IMR-90 (cell line): Measurements from ENCODE around the gene ABO. TPM values are rescaled to one million over a fixed set of nuclear protein-coding genes. Genes with fewer than 3 reads are reported as not detected.

ENCODE experiments used
- ATAC-seq: fragments of 200-7000 bp; cut with Tn5 transposase; 2 replicates; pipeline ENCODE4 v1.9.1; 2020; ENCODE audit warnings: low read depth, mild to moderate bottlenecking, moderate library complexity
- BruUV-seq: library from RNA; stranded (reverse); fragments of 400-500 nt; replicated peaks from 2 replicates; lab custom pipeline; 2021; lab: Mats Ljungman, UMichigan
- CTCF ChIA-PET: fragments of 300-600 bp; formaldehyde crosslinking; extraction: SDS; loops from one replicate; lab custom pipeline; 2021; ENCODE audit warnings: antibody characterized with exemption; lab: Yijun Ruan, JAX
- POLR2A ChIA-PET: fragments of 300-600 bp; sonication (Branson Sonifier 250); formaldehyde crosslinking; loops from one replicate; lab custom pipeline; 2022; ENCODE audit warnings: antibody characterized with exemption; ENCODE audit not compliant: unreplicated experiment; lab: Charles Lee
- DNase-seq: peaks from one replicate; pipeline ENCODE4 v3.0.0; 2013
- H2AFZ ChIP-seq: replicated peaks from 2 replicates; pipeline ENCODE3; 2013; ENCODE audit warnings: low read length, mild to moderate bottlenecking; ENCODE audit not compliant: poor library complexity
- H2AK5ac ChIP-seq: 2 replicates; pipeline ENCODE4 v1.6.1; 2013; ENCODE audit warnings: low read depth, low read length, inconsistent platforms
- H2AK9ac ChIP-seq: replicated peaks from 2 replicates; pipeline ENCODE3; 2013; ENCODE audit warnings: mild to moderate bottlenecking, low read depth, low read length, moderate library complexity; ENCODE audit not compliant: poor library complexity
- H2BK120ac ChIP-seq: 2 replicates; pipeline ENCODE4 v1.6.1; 2013; ENCODE audit warnings: low read depth, low read length, inconsistent platforms
- H2BK15ac ChIP-seq: 3 replicates; pipeline ENCODE4 v1.6.1; 2013; ENCODE audit warnings: low read depth, low read length, inconsistent platforms
- H2BK20ac ChIP-seq: 2 replicates; pipeline ENCODE4 v1.6.1; 2013; ENCODE audit warnings: low read depth, mild to moderate bottlenecking, inconsistent platforms, low read length, moderate library complexity
- H2BK5ac ChIP-seq: 2 replicates; pipeline ENCODE4 v1.6.1; 2013; ENCODE audit warnings: mild to moderate bottlenecking, low read depth, low read length, inconsistent platforms; ENCODE audit not compliant: poor library complexity, severe bottlenecking
- H3K14ac ChIP-seq: replicated peaks from 2 replicates; pipeline ENCODE4 v1.6.1; 2013; ENCODE audit warnings: low read depth, low read length, inconsistent platforms
- H3K18ac ChIP-seq: 2 replicates; pipeline ENCODE4 v1.6.1; 2013; ENCODE audit warnings: low read depth, low read length, control low read depth
- H3K23ac ChIP-seq: 2 replicates; pipeline ENCODE4 v1.6.1; 2013; ENCODE audit warnings: low read depth, low read length, inconsistent platforms
- H3K27ac ChIP-seq: 2 replicates; pipeline ENCODE4 v1.5.1; 2013; ENCODE audit warnings: mild to moderate bottlenecking, control low read depth, low read length; ENCODE audit not compliant: insufficient read depth
- H3K27me3 ChIP-seq: 2 replicates; pipeline ENCODE4 v1.6.1; 2013; ENCODE audit warnings: low read length; ENCODE audit not compliant: control insufficient read depth, insufficient read depth
- H3K36me3 ChIP-seq: 2 replicates; pipeline ENCODE4 v1.6.1; 2013; ENCODE audit warnings: low read length, mixed read lengths; ENCODE audit not compliant: control insufficient read depth, insufficient read depth
- H3K4ac ChIP-seq: 2 replicates; pipeline ENCODE4 v1.6.1; 2013; ENCODE audit warnings: low read depth, low read length, inconsistent platforms
- H3K4me1 ChIP-seq: 2 replicates; pipeline ENCODE4 v1.6.1; 2013; ENCODE audit warnings: low read length, mixed read lengths; ENCODE audit not compliant: control insufficient read depth, insufficient read depth
- H3K4me2 ChIP-seq: 2 replicates; pipeline ENCODE4 v1.6.1; 2013; ENCODE audit warnings: low read depth, mild to moderate bottlenecking, control low read depth, low read length, moderate library complexity
- H3K4me3 ChIP-seq: 2 replicates; pipeline ENCODE4 v1.5.1; 2013; ENCODE audit warnings: low read depth, mild to moderate bottlenecking, control low read depth, low read length, moderate library complexity; ENCODE audit not compliant: insufficient read depth
- H3K56ac ChIP-seq: 2 replicates; pipeline ENCODE4 v1.6.1; 2013; ENCODE audit warnings: low read length, inconsistent platforms; ENCODE audit not compliant: insufficient read depth; ENCODE audit errors: extremely low read depth
- H3K79me1 ChIP-seq, 2 experiments: 2 replicates each; pipeline ENCODE4 v1.6.1; 2013; ENCODE audit warnings: low read length in 2 of 2, inconsistent platforms in 1 of 2, low read depth in 1 of 2
- H3K9ac ChIP-seq: 2 replicates; pipeline ENCODE4 v1.6.1; 2013; ENCODE audit warnings: low read depth, low read length, control low read depth
- H3K9me1 ChIP-seq: 2 replicates; pipeline ENCODE4 v1.6.1; 2013; ENCODE audit warnings: low read length, inconsistent platforms; ENCODE audit not compliant: insufficient read depth
- H3K9me3 ChIP-seq: 2 replicates; pipeline ENCODE4 v1.6.1; 2013; ENCODE audit warnings: low read length; ENCODE audit not compliant: control insufficient read depth, insufficient read depth
- H4K20me1 ChIP-seq: 2 replicates; pipeline ENCODE4 v1.6.1; 2013; ENCODE audit warnings: low read length, inconsistent platforms; ENCODE audit not compliant: insufficient read depth
- H4K5ac ChIP-seq: 2 replicates; pipeline ENCODE4 v1.6.1; 2013; ENCODE audit warnings: mild to moderate bottlenecking, low read depth, low read length, control low read depth
- H4K8ac ChIP-seq, 2 experiments: 2 replicates each; pipeline ENCODE4 v1.6.1; 2013; ENCODE audit warnings: low read depth in 2 of 2, low read length in 2 of 2, control low read depth in 1 of 2, inconsistent platforms in 1 of 2
- H4K91ac ChIP-seq: 2 replicates; pipeline ENCODE4 v1.6.1; 2013; ENCODE audit warnings: low read depth, low read length, inconsistent platforms; ENCODE audit not compliant: insufficient read depth
- RCOR1 ChIP-seq: IDR thresholded peaks from 2 replicates; pipeline ENCODE4 v1.6.1; 2012; ENCODE audit warnings: mild to moderate bottlenecking, low read length, improper control_type of control experiment; ENCODE audit not compliant: insufficient replicate concordance
- RFX5 ChIP-seq: IDR thresholded peaks from 2 replicates; pipeline ENCODE4 v1.8.0; 2012; ENCODE audit warnings: low read depth, mild to moderate bottlenecking, low read length, moderate library complexity
- WGBS, 2 experiments: methylation state at CpG; one replicate each; pipeline versions ENCODE4 v1.1.5 to v1.1.7; 2013; ENCODE audit warnings: missing lambda C conversion rate in 2 of 2; ENCODE audit not compliant: insufficient read length in 1 of 2; ENCODE audit errors: extremely low coverage in 2 of 2; 5-methylcytosine and 5-hydroxymethylcytosine counted together
- dilution Hi-C: fragments of 300-500 bp; cut with HindIII; formaldehyde crosslinking; loops from one replicate; pipeline ENCODE4 v1.14.3; 2018; ENCODE audit warnings: low sequenced_read_pairs; ENCODE audit not compliant: unreplicated experiment
- in situ Hi-C: fragments of 300-500 bp; cut with MboI; formaldehyde crosslinking; loops from 3 replicates; pipeline ENCODE4 v1.14.3; 2019; ENCODE audit warnings: low sequenced_read_pairs, inconsistent platforms, mixed read lengths
- intact Hi-C: fragments of 100-400 bp; cut with micrococcal nuclease; formaldehyde crosslinking; loops from 2 replicates; pipeline ENCODE4 v1.10.0; 2022
- polyA plus RNA-seq, 3 experiments: library from polyadenylated mRNA; depleted of rRNA; stranded (reverse); fragments of >200 nt; gene quantifications; 2 replicates each; pipeline ENCODE4 v1.2.3, GENCODE V29; 2012; ENCODE audit warnings: low replicate concordance in 1 of 3
- total RNA-seq: library from RNA; depleted of rRNA; stranded (reverse); fragments of >200 nt; gene quantifications from 2 replicates; pipeline ENCODE4 v1.2.3, GENCODE V29; 2012
- TF ChIP-seq, protein P1 (sequence below): conservative IDR thresholded peaks from 2 replicates; pipeline ENCODE4 v1.5.1; 2012; ENCODE audit warnings: mild to moderate bottlenecking, low read depth, low read length, improper control_type of control experiment

Gene ABO
- total and polyA plus RNA-seq, 2 of the 4 experiments (the other 2 are of a cell fraction): not detected

DNA sequence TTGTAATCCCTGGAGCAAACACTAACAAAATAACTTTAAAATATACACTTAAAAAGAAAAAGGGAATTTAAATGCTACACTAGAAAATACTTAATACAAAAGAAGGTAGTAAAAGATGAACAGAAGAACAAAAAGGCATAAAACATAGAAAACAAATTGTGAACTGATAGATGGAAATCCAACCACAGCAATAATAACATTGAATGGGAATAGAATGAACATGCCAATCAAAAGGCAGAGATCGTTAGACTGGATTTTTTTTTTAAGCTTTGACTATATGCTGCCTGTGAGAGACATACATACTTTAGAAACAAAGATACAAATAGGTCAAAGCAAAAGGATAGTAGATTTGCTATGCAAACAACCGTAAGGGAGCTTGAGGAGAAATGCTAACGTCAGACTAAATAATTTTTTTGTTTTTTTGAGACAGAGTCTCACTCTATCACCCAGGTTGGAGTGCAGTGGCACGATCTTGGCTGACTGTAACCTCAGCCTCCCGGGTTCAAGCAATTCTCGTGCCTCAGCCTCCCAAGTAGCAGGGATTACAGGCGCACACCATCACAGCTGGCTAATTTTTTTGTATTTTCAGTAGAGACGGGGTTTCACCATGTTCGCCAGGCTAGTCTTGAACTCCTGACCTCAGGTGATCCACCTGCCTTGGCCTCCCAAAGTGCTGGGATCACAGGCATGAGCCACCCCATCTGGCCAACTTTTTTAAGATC is 6.5 kb downstream of the ABO start:
- 50% methylated on average over 3 of the region's 9 CpGs; no CpG with 5 or more reads in 1 of the 2 experiments for WGBS, 2 experiments
- Histone ChIP-seq H2AK9ac (no peak overlapping the region), H3K27me3 (peaks cover 15% of the 10 kb centered on the region), H2AK5ac (no peak overlapping the region), H3K4me3 (no peak overlapping the region), H3K79me1 (no peaks in the 10 kb centered on the region), H3K4me1 (no peaks in the 10 kb centered on the region), H3K36me3 (no peaks in the 10 kb centered on the region), H4K5ac (no peak overlapping the region), H3K4me2 (no peak overlapping the region), H2BK15ac (no peak overlapping the region), H3K56ac (no peak overlapping the region), H3K18ac (no peak overlapping the region), H2BK120ac (no peak overlapping the region), H2AFZ (no peak overlapping the region), H4K20me1 (no peaks in the 10 kb centered on the region), H4K8ac (no peak overlapping the region), H4K91ac (no peak overlapping the region), H3K9me3 (no peaks in the 10 kb centered on the region), H3K9ac (no peak overlapping the region), H2BK20ac (no peak overlapping the region), H2BK5ac (no peak overlapping the region), H3K9me1 (no peaks in the 10 kb centered on the region), H3K27ac (no peak overlapping the region), H3K14ac (no peak overlapping the region), H3K23ac (no peak overlapping the region), H3K4ac (no peak overlapping the region)
- in situ Hi-C loops: no loop called here
- intact Hi-C loops: no loop called here
- POLR2A ChIA-PET: no interaction called here
- no peak for ATAC-seq
- CTCF ChIA-PET: interaction anchor here (0.9 kb wide), 1 partner anchor 82 kb away, joined by 4 read pairs; no protein-coding TSS in a partner anchor
- DNase-seq: no peak
- BruUV-seq: no TSS peak
- dilution Hi-C loops: no loop called here
- TF ChIP-seq RFX5 (no peak), RCOR1 (no peak)
- TF ChIP-seq, protein P1, sequence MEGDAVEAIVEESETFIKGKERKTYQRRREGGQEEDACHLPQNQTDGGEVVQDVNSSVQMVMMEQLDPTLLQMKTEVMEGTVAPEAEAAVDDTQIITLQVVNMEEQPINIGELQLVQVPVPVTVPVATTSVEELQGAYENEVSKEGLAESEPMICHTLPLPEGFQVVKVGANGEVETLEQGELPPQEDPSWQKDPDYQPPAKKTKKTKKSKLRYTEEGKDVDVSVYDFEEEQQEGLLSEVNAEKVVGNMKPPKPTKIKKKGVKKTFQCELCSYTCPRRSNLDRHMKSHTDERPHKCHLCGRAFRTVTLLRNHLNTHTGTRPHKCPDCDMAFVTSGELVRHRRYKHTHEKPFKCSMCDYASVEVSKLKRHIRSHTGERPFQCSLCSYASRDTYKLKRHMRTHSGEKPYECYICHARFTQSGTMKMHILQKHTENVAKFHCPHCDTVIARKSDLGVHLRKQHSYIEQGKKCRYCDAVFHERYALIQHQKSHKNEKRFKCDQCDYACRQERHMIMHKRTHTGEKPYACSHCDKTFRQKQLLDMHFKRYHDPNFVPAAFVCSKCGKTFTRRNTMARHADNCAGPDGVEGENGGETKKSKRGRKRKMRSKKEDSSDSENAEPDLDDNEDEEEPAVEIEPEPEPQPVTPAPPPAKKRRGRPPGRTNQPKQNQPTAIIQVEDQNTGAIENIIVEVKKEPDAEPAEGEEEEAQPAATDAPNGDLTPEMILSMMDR: no peak
